Esophagus squamous epithelium (tissue), 5 donors: ENCODE data around the gene DPYSL4. TPM values are rescaled to one million over a fixed set of nuclear protein-coding genes. Genes with fewer than 3 reads are reported as not detected.

Source experiments
- DNase-seq: peaks from one replicate; lab custom pipeline; 2025; lab: John Stamatoyannopoulos, UW
- H3K27ac ChIP-seq, 4 donors: fragments of 200-600 bp; sonication (generic); one replicate each; pipeline ENCODE4 v1.5.1; 2016 to 2019; ENCODE audit warnings: mild to moderate bottlenecking in 1 of 4
- H3K27me3 ChIP-seq, 4 donors: fragments of 200-600 bp; sonication (generic); 1 replicate in 3 of 4; 2 replicates in 1 of 4; pipeline versions ENCODE4 v1.5.1 to v1.6.0; 2017 to 2021; ENCODE audit warnings: antibody characterized with exemption in 1 of 4
- H3K36me3 ChIP-seq, 3 donors: fragments of 200-600 bp; sonication (generic); one replicate each; pipeline ENCODE4 v1.5.1; 2016 to 2019
- H3K4me1 ChIP-seq, 3 donors: fragments of 200-600 bp; sonication (generic); one replicate each; pipeline ENCODE4 v1.5.1; 2017 to 2019
- H3K4me3 ChIP-seq, 4 donors: fragments of 200-600 bp; sonication (generic); 1 replicate in 3 of 4; 2 replicates in 1 of 4; pipeline ENCODE4 v1.5.1; 2016 to 2019; ENCODE audit warnings: mild to moderate bottlenecking in 2 of 4, moderate library complexity in 1 of 4
- H3K9me3 ChIP-seq, 3 donors: fragments of 200-600 bp; sonication (generic); one replicate each; pipeline ENCODE4 v1.5.1; 2016 to 2019
- CTCF ChIP-seq, 6 experiments: fragments of 450-650 bp in 4 of 6; fragments of 200-600 bp in 2 of 6; sonication (generic) in 2 of 6; IDR thresholded peaks; one replicate each; pipeline ENCODE4 v1.5.1; 2016 to 2019; ENCODE audit warnings: antibody characterized with exemption in 6 of 6, mild to moderate bottlenecking in 4 of 6, moderate library complexity in 4 of 6
- POLR2A ChIP-seq, 4 donors: fragments of 450-650 bp; IDR thresholded peaks; one replicate each; pipeline ENCODE4 v1.6.1; 2017; ENCODE audit warnings: antibody characterized with exemption in 4 of 4, mild to moderate bottlenecking in 4 of 4, moderate library complexity in 3 of 4
- WGBS, 2 donors: methylation state at CpG; one replicate each; pipeline ENCODE4 v1.1.5; 2018; 5-methylcytosine and 5-hydroxymethylcytosine counted together
- intact Hi-C: fragments of 100-400 bp; cut with DNase I; formaldehyde crosslinking; loops from one replicate; pipeline ENCODE4 v1.15.0; 2022
- total RNA-seq, 4 donors: library from RNA; depleted of rRNA; stranded (reverse); fragments of >200 nt; gene quantifications; one replicate each; pipeline ENCODE4 v1.1.0, GENCODE V29; 2016
- donor health status: DM: yes; HTN: yes; CAD: no.

The DPYSL4 gene
- total RNA-seq, 4 donors from 2014 or later: 0.95 to 1.6 TPM; not detected in 2

- Histone ChIP-seq H3K9me3 (no peaks in the 10 kb centered on the region), H3K27ac (no peak overlapping the region), H3K4me1 (no peaks in the 10 kb centered on the region), H3K27me3 (no peaks in the 10 kb centered on the region), H3K36me3 (no peaks in the 10 kb centered on the region), H3K4me3 (no peak overlapping the region)
- 88% methylated on average over 8 of the region's 15 CpGs; no CpG with 5 or more reads in 1 of the 2 donors for WGBS, 2 donors
- TF ChIP-seq CTCF (IDR thresholded peaks at IDR 0.05) (no peak), POLR2A (IDR thresholded peaks at IDR 0.05) (no peak)
- intact Hi-C loops: no loop called here
- DNase-seq: no peak
Observed at GRCh38 chr10:132240156-132240555, 53.4 kb downstream of the DPYSL4 start.

DNA sequence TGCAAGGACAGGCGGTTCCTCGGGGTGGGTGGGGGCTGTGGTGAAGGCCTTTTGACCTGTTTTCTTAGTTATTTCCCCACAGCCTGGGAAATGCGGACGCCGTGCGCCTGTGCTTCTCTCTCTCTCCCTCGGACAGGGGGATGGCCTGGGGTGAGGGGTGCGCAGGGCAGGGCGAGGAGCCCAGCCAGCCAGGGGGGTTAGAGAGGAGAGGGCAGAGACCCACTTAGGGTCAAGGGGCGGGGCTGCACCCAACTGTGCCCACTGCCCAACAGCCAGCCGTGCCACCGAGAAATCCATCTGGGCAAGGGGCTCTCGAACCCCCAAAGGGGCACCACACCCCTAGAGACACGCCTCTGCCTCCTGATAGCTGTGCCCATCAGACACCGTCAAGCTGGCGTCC, 53.8 kb downstream of the DPYSL4 start:
- Histone ChIP-seq H3K4me3 (no peak overlapping the region), H3K36me3 (no peaks in the 10 kb centered on the region), H3K4me1 (no peaks in the 10 kb centered on the region), H3K27ac (no peak overlapping the region), H3K27me3 (no peaks in the 10 kb centered on the region), H3K9me3 (no peaks in the 10 kb centered on the region)
- intact Hi-C loops: no loop called here
- 63 to 86% methylated on average over 2 to 4 of the region's 16 CpGs for WGBS, 2 donors
- no peak for TF ChIP-seq CTCF (IDR thresholded peaks at IDR 0.05)
- TF ChIP-seq POLR2A (IDR thresholded peaks at IDR 0.05): no peak
- no peak for DNase-seq

GRCh38 chr10:132241086-132241485, 54.3 kb downstream of the DPYSL4 start:
- intact Hi-C loops: no loop called here
- 88 to 94% methylated on average over 7 to 9 of the region's 13 CpGs for WGBS, 2 donors
- H3K36me3 ChIP-seq: no peaks in the 10 kb centered on the region
- no peak overlapping the region for H3K4me3 ChIP-seq
- H3K27ac ChIP-seq: no peak overlapping the region
- no peaks in the 10 kb centered on the region for H3K9me3 ChIP-seq
- no peak for TF ChIP-seq POLR2A (IDR thresholded peaks at IDR 0.05)
- no peak for TF ChIP-seq CTCF (IDR thresholded peaks at IDR 0.05)
- H3K27me3 ChIP-seq: no peaks in the 10 kb centered on the region
- no peaks in the 10 kb centered on the region for H3K4me1 ChIP-seq
- DNase-seq: no peak

GRCh38 chr10:132241496-132241895, 54.7 kb downstream of the DPYSL4 start:
- no peaks in the 10 kb centered on the region for H3K4me1 ChIP-seq
- 74 to 86% methylated on average over 12 to 13 of the region's 15 CpGs for WGBS, 2 donors
- H3K9me3 ChIP-seq: no peaks in the 10 kb centered on the region

More at GRCh38 chr10:132241496-132241895, 54.7 kb downstream of the DPYSL4 start:
- Histone ChIP-seq H3K36me3 (no peaks in the 10 kb centered on the region), H3K27me3 (no peaks in the 10 kb centered on the region), H3K4me3 (no peak overlapping the region), H3K27ac (no peak overlapping the region)
- no peak for DNase-seq
- TF ChIP-seq CTCF (IDR thresholded peaks at IDR 0.05) (no peak), POLR2A (IDR thresholded peaks at IDR 0.05) (no peak)
- intact Hi-C loops: no loop called here
